ENCODE measurements around the gene PC.
A peak's percentile ranks its signal among the peaks of the same experiment; 100 is the strongest.

Gene PC

DNA sequence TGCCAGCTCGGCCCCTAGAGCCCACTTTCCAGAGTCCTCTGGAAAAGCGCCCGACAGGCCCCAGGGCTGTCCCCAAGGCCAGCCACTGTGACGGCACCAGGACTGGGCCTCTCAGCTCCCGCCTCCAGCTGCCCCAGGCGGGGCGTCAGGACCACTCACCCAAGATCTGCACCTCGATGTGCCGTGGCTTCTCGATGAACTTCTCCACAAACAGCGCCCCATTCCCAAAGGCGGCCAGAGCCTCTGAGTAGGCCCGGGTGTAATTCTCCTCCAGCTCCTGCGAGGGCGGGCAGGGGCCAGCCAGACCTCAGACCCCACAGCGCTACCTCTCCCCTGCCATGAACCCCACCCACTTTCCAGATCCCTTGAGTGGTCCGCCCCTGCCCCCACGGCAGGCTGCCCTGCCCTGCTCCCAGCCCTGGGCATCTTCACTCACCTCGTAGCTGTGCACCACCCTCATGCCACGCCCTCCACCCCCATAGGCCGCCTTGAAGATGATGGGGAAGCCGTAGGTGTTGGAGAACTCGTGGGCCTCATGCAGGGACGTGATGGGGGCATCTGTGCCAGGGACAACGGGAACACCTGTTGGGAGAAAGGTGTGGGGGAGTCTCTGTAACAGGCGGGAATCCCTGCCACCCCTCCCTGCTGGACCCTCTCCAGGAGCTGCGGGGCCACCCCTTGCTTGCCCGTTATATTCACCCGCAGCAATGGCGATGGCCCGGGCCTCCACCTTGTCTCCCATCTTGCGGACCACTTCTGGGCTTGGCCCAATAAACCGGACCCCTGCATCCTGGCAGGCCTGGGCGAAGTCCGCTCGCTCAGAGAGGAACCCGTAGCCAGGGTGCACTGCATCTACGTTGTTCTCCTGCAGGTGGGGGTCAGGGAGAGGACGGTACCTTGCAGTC lies 87.3 kb downstream of the PC start:
- H3K27ac Mint-ChIP-seq, result no peak overlapping the region
- no peak for DNase-seq
- no peaks in the 10 kb centered on the region for H3K36me3 Mint-ChIP-seq
- H3K27me3 Mint-ChIP-seq, result peaks cover 8% of the 10 kb centered on the region
- H3K4me3 Mint-ChIP-seq, result no peak overlapping the region
- H3K9me3 Mint-ChIP-seq, result no peaks in the 10 kb centered on the region
- CTCF ChIA-PET, result interaction anchor here (1.0 to 1.9 kb wide), 3 partner anchors 12 to 176 kb away, joined by 3 to 11 read pairs (median 4); partner anchors contain the start of gene RCE1
- H3K4me1 Mint-ChIP-seq, result peaks cover 17% of the 10 kb centered on the region

DNA sequence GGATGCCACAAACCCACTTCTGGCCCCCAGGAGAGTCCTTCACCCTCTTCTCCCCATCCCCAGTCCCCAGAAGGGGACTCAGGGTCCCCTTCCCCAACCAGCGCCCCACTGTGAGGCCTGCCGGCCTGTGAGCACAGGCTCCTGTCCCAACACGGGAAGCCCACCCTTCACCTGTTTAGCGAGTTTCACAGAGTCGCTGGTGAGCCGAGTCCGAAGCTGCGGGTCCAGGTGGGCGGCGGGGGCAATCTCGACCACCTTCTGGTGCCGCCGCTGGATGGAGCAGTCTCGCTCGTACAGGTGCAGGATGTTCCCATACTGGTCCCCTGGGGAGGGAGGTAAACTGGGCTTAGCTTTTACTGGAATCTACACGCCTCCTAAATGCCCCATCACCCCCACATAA lies 88.1 kb downstream of the PC start:
- DNase-seq, result no peak
- CTCF ChIA-PET, result interaction anchor here (1.0 to 1.9 kb wide), 3 partner anchors 13 to 175 kb away, joined by 3 to 11 read pairs (median 4); partner anchors contain the start of gene RCE1
- H3K27me3 Mint-ChIP-seq, result peaks cover 5% of the 10 kb centered on the region
- H3K27ac Mint-ChIP-seq, result no peak overlapping the region
- H3K4me3 Mint-ChIP-seq, result no peak overlapping the region
- no peaks in the 10 kb centered on the region for H3K9me3 Mint-ChIP-seq
- peaks cover 17% of the 10 kb centered on the region for H3K4me1 Mint-ChIP-seq
- H3K36me3 Mint-ChIP-seq, result no peaks in the 10 kb centered on the region

DNA sequence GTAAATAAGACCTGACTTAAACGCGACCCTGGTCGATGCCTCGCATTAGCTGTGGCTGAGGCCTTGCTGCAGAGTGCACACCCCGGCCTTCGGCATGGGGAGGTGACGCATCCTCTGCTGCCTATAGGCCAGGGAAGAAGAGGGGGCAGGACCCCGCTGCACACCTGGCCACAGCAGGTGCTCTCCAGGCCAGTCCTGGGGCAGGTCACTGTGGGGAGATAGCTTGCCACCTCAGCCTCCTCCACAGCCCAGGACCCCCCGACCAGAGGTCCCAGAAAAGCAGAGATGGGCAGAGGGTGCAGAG lies 88.7 kb downstream of the PC start:
- no peaks in the 10 kb centered on the region for H3K36me3 Mint-ChIP-seq
- CTCF ChIA-PET, result interaction anchor here (1.4 to 1.9 kb wide), 2 partner anchors 26 to 174 kb away, joined by 4 to 11 read pairs; partner anchors contain the start of gene RCE1

DNA sequence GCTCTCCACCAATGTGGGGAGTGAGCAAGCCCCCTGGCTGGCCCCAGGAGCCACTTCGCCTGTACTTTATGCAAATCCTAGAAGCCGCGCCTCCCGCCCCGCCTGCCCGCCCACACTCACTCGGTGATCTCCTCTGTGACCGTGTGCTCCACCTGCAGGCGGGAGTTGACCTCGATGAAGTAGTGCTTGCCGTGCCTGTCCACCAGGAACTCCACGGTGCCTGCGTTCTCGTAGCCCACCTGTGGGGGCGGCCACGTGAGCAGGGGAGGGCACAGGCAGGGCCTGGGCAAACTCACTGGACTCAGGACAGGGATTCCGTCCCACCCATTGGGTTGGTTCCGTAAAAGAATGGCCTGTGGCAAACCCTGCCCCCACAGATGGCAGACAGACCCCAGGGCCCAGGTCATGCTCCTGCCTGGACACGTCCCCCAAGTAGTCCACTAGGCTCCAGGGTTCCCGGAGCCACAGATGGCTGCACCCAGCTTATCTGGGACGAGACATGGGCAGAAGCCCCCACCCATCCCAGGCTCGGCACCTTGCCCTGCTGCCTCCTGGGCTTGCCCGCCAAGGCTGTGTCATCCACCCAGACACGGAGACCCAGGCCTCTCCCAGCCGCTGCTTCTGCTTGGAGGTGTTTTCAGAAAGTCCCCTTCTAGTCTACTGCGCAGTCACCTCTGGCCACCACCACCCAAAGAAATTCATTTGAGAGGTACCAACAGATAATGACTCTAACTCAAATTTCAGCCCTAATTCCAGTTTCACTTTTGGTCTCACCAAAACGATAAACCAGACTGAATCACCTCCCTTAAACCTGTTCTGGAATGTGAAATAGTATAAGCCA lies 89.2 kb downstream of the PC start:
- no peaks in the 10 kb centered on the region for H3K27me3 Mint-ChIP-seq
- H3K9me3 Mint-ChIP-seq, result no peaks in the 10 kb centered on the region
- H3K27ac Mint-ChIP-seq, result peak overlapping the region; percentile 20
- CTCF ChIA-PET, result interaction anchor here (1.4 to 1.9 kb wide), 2 partner anchors 25 to 174 kb away, joined by 4 to 11 read pairs; partner anchors contain the start of gene RCE1
- no peak overlapping the region for H3K4me3 Mint-ChIP-seq
- H3K4me1 Mint-ChIP-seq, result peaks cover 17% of the 10 kb centered on the region
- DNase-seq, result peak; percentile 91
- H3K36me3 Mint-ChIP-seq, result no peaks in the 10 kb centered on the region

More for the DNA sequence above, 88.7 kb downstream of the PC start:
- no peak overlapping the region for H3K27ac Mint-ChIP-seq
- H3K27me3 Mint-ChIP-seq, result no peaks in the 10 kb centered on the region
- DNase-seq, result no peak
- H3K4me3 Mint-ChIP-seq, result no peak overlapping the region
- no peaks in the 10 kb centered on the region for H3K9me3 Mint-ChIP-seq
- H3K4me1 Mint-ChIP-seq, result peaks cover 17% of the 10 kb centered on the region

DNA sequence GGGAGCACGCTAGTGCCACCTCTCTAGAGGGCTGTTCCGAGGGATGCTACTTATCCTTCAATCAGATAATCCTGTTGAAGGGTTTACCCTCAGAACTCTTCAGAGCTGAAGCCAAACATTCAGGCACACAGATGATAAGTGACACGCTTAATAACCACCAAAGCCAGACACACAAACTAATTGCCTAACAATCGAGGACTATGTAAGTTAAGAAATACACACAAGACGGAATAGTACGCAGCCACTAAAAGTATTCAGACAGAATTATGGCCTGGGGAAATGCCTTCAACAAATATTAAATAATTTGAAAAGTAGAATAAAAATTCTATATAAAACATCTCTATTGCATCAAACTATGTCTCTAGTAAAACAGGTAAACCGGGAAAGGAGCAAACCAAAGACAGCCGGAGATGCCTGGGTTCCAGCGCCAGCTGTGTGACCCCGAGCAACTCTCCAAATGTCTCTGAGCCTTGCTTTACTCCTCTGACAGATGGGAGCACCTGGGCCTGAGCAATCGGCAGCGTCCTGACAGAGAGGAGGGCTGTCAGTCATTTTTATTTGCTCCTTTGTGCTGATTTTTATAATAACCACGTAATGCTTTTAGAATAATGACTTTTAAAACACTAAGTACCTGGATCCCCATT lies 90.0 kb downstream of the PC start:
- no peak for DNase-seq
- Mint-ChIP-seq H3K9me3 (no peaks in the 10 kb centered on the region), H3K36me3 (no peaks in the 10 kb centered on the region), H3K27ac (no peak overlapping the region), H3K4me1 (peaks cover 17% of the 10 kb centered on the region), H3K4me3 (no peak overlapping the region), H3K27me3 (no peaks in the 10 kb centered on the region)
- CTCF ChIA-PET, result interaction anchor here (1.2 kb wide), 1 partner anchor 190 kb away, joined by 3 read pairs; the partner anchor contains the start of gene RBM4B

DNA sequence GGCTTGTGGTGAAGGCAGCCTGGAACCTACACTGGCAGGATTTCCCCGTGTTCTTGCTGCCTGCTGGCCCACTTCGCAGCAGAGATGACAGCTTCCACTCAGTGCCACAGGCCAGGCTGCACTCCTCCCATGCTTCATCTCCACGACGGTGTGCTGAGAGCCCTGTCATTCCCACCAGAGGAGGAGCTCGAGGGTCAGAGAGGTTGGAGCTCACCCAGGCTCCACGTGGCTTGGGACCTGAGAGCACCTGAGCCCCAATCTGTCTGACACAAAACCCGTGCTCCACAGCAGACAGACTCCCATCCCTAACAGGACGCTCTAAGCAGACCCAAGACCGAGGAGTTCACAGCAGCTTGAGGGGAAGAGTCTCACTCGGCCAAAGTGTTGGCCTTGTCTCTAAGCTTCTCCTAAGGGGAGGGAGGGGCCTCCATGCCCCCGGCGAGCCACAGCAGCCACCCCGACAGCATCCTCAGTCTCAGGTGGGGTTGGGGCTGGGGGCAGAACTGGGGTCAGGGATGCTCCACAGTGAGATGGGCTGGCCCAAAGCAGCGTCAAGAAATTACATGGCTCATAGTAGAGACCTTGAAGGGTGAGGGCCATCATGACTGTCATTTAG lies 90.7 kb downstream of the PC start:
- Mint-ChIP-seq H3K4me1 (peaks cover 17% of the 10 kb centered on the region), H3K27me3 (no peaks in the 10 kb centered on the region), H3K36me3 (no peaks in the 10 kb centered on the region), H3K27ac (no peak overlapping the region), H3K4me3 (no peak overlapping the region), H3K9me3 (no peaks in the 10 kb centered on the region)
- CTCF ChIA-PET, result interaction anchor here (1.1 to 1.4 kb wide), 3 partner anchors 9 to 189 kb away, joined by 3 to 4 read pairs (median 3); partner anchors contain the start of gene RBM4B
- no peak for DNase-seq

DNA sequence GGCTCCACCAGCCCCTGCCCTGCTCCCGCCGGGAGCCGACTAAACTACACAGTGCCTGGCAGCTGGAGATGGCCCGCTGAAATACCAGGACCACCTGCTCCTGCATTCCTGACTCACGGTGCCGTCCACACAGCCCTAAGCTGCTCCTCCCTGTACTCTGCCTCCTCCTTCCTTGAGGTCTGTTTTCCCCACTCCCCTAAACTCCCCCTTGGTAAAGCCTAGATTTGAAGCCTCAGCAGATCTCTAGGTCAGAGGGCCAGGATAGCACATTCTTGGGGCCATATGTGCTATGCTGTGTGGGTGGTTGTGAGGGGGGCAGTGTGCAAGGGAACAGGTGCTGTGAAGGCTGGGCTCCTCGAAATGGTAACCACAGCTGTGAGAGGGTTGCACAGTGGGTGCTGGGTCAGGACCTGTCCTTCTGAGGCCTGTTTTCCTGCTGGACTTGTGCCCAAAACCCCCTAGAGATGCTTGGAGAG lies 91.6 kb downstream of the PC start:
- Mint-ChIP-seq H3K36me3 (no peaks in the 10 kb centered on the region), H3K27me3 (no peaks in the 10 kb centered on the region), H3K27ac (no peak overlapping the region), H3K4me3 (no peak overlapping the region), H3K4me1 (peaks cover 17% of the 10 kb centered on the region), H3K9me3 (no peaks in the 10 kb centered on the region)
- no peak for DNase-seq
- CTCF ChIA-PET, result interaction anchor here (0.5 to 1.4 kb wide), 4 partner anchors 10 to 824 kb away, joined by 3 to 4 read pairs (median 4); no protein-coding TSS in a partner anchor

DNA sequence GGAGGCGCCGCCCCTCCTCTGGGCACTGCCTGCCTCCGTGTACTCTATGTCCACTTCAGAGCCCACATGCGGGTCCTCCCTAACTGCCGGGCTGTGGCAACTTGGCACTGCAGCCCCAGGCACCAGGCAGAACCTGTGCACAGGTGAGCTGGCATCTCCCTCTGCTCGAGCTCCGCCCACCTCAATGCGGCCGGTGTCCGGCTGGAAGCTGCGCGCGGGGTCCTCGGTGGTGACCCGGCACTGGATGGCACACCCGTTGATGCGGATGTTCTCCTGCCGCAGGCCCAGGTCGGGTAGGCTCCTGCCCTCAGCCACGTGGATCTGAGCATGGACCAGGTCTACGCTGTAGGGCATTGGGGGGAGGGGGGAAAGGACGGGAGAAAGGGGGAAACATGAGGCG lies 92.2 kb downstream of the PC start:
- H3K36me3 Mint-ChIP-seq, result no peaks in the 10 kb centered on the region
- H3K9me3 Mint-ChIP-seq, result no peaks in the 10 kb centered on the region
- CTCF ChIA-PET, result interaction anchor here (0.5 to 1.4 kb wide), 3 partner anchors 13 to 824 kb away, joined by 3 to 4 read pairs (median 3); no protein-coding TSS in a partner anchor
- DNase-seq, result no peak
- no peak overlapping the region for H3K4me3 Mint-ChIP-seq
- no peaks in the 10 kb centered on the region for H3K27me3 Mint-ChIP-seq
- peaks cover 17% of the 10 kb centered on the region for H3K4me1 Mint-ChIP-seq
- no peak overlapping the region for H3K27ac Mint-ChIP-seq

DNA sequence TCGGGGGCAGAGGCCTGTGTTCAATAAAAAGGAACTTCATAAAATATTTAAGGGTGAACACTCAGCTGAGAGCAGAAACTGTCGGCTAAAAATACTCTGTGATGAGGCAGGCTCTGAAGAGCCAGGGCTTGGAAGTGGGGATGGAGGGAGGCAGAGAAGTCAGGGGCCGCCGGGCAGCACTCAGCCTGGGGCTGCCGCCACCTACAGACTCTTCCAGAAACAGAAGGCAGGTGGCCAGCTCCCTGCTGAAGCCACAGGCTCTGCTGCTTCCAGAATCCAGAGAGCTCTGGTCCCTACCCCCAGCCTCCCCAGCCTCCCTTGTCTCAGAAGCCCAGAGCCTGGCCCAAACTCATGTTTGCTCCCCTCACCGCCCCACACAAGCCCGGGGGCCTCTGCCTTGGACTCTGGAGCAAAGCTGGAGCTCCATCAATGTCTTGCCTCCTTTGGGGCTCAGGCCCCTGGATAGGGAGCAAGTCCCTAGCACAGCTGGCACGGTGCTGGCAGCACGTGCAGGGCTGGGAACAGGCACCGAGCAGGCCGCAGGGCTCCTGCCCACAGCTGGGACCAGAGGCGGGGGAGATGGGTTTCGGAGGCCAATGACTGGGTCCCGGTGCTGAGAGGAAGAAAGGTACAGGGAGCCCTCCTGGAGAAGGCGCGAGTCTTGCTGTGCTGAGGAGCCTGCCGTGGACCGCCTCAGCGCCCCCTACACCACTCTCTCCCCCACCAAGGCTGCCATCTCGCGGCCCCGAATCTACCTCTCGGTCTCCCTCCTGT lies 93.1 kb downstream of the PC start:
- CTCF ChIA-PET, result no interaction called here

DNA sequence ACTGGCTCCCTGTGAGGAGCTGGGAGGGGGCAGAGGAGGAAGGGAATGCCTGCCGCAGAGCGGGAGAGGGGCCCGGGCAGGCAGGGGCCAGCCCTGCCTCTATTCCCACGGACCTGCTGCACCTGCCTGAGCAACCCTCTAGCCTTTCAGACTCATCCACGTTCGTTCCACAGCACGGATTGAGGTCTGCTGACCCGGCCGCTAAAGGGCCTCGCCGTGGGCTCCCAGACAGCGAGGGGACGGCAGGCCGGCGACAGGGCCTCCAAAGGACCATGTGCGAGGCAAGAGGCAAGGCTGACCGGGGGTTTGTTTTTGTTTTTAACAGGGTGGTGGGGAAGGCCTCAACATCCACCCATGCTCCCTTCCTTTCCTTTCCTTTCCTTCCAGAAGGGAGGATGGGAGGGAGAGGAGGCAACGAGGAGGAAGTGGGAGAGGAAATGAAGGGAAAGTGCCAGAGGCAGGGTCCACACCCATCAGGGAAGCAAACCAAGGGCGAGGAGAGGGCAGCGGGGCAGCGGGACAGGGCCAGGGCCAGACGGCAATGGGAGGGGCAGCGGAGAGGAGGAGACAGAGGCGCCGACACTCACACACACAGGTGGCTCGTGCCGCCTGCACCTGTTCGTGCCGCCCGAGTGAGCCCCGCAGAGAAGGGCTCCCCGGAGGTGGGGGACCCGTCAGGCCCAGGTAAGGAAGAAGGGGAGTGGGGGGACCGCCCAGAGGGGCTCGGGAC lies 93.8 kb downstream of the PC start:
- Mint-ChIP-seq H3K27ac (no peak overlapping the region), H3K36me3 (no peaks in the 10 kb centered on the region), H3K4me3 (no peak overlapping the region), H3K27me3 (no peaks in the 10 kb centered on the region), H3K9me3 (no peaks in the 10 kb centered on the region), H3K4me1 (peaks cover 13% of the 10 kb centered on the region)
- CTCF ChIA-PET, result no interaction called here
- DNase-seq, result no peak

More for the DNA sequence above, 93.1 kb downstream of the PC start:
- Mint-ChIP-seq H3K27ac (no peak overlapping the region), H3K4me1 (peaks cover 17% of the 10 kb centered on the region), H3K9me3 (no peaks in the 10 kb centered on the region), H3K27me3 (no peaks in the 10 kb centered on the region), H3K4me3 (no peak overlapping the region), H3K36me3 (no peaks in the 10 kb centered on the region)
- DNase-seq, result no peak

DNA sequence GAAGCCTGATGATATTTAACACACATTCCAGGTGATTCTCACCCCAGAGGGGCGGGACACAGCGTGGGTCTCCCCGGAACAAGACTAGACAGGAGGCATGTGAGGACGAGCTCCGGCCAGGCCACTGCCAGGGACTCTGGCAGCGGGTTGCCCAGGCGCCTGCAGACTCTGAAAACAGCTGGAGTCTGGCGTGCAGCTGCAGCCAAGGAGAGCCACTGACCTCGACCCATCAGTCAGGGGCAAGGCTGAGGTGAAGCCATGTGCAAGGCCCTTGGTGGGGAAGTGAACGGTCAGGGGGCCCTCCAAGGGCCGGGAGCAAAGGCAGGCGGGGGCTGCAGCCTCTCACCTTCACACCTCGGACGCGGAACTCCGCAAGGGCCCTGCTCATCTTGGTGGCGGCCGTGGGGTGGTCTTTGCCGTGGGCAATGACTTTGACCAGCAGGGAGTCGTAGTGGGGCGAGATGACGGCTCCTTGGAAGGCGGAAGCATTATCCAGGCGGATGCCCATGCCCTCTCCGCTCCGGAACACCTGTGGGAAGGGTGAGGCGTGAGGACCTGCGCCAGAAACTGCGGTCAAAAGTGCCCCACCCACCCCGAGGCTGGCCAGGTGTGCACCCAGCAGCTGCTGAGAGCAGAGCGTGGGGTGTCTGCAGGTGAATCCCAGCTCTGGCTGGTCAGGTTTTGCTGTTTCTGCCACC lies 94.6 kb downstream of the PC start:
- Mint-ChIP-seq H3K27ac (no peak overlapping the region), H3K36me3 (no peaks in the 10 kb centered on the region), H3K4me1 (peaks cover 6% of the 10 kb centered on the region), H3K4me3 (no peak overlapping the region), H3K27me3 (no peaks in the 10 kb centered on the region), H3K9me3 (no peaks in the 10 kb centered on the region)
- DNase-seq, result no peak
- CTCF ChIA-PET, result no interaction called here

DNA sequence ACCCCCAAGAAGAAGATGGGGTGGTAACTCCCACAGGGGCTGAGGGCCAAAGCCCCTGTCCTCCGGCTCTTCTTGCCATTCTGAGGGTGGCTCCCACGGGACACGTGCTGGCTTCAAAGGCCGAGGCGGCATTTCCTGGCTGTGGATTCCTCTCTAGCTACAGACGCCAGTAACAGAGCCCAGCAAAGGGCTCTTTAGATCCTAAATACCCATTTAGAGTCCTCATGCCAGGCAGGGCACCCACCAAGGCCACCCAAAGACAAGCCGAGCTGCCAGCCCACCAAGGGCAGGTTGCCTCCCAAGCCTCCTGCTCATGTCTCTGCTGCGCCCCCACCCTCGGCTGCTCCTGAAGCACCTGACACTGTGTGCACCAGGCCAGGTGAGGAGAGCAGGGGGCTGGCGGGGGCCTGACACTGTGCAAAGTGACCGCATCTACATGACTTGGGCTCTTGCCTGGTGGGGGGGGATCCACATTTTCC lies 95.6 kb downstream of the PC start:
- H3K4me3 Mint-ChIP-seq, result no peak overlapping the region
- H3K4me1 Mint-ChIP-seq, result no peaks in the 10 kb centered on the region
- CTCF ChIA-PET, result no interaction called here
- H3K27ac Mint-ChIP-seq, result no peak overlapping the region
- no peaks in the 10 kb centered on the region for H3K9me3 Mint-ChIP-seq
- no peaks in the 10 kb centered on the region for H3K27me3 Mint-ChIP-seq
- H3K36me3 Mint-ChIP-seq, result no peaks in the 10 kb centered on the region
- DNase-seq, result no peak
